SU-DHL-6 (cell line): ENCODE measurements around the gene SEC23B.

Experiments
- EZH2phosphoT487 ChIP-seq: fragments of 200-600 bp; sonication (generic), shearing (Covaris generic); conservative IDR thresholded peaks from 2 replicates; pipeline ENCODE4 v1.6.1; 2018; ENCODE audit warnings: mild to moderate bottlenecking, antibody characterized with exemption, low read length, moderate library complexity, mixed read lengths
- TF ChIP-seq, protein P1 (sequence below): fragments of 200-600 bp; sonication (generic); IDR thresholded peaks from one replicate; pipeline ENCODE4 v1.5.1; 2017; ENCODE audit warnings: antibody characterized with exemption, mild to moderate bottlenecking, low read length, moderate library complexity; ENCODE audit not compliant: insufficient read depth, poor library complexity, severe bottlenecking

DNA sequence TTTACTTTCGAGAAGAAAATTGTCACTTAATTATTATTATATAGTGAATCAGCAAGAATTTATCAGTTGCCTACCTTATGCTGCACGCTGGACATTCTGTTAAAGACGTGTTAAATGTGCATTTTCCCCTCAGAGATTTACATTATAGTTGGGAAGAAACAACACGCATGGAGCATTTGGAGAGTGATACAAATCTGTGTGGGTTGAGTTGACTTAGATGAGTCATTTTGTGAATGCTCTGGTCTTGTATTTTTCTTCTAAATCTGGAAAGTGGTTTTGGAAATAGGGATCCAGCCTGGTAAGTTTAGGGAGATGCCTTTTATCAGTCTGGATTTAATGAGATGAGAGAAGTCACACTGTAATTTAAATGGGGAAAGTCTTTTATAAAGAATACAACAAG is 35.5 kb downstream of the SEC23B start:
- TF ChIP-seq, protein P1, sequence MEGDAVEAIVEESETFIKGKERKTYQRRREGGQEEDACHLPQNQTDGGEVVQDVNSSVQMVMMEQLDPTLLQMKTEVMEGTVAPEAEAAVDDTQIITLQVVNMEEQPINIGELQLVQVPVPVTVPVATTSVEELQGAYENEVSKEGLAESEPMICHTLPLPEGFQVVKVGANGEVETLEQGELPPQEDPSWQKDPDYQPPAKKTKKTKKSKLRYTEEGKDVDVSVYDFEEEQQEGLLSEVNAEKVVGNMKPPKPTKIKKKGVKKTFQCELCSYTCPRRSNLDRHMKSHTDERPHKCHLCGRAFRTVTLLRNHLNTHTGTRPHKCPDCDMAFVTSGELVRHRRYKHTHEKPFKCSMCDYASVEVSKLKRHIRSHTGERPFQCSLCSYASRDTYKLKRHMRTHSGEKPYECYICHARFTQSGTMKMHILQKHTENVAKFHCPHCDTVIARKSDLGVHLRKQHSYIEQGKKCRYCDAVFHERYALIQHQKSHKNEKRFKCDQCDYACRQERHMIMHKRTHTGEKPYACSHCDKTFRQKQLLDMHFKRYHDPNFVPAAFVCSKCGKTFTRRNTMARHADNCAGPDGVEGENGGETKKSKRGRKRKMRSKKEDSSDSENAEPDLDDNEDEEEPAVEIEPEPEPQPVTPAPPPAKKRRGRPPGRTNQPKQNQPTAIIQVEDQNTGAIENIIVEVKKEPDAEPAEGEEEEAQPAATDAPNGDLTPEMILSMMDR = no peak
- no peak for TF ChIP-seq EZH2phosphoT487
